IPS-15b (cell line): Measurements from ENCODE around the gene MRPL40.

Source experiments
- H3K27me3 ChIP-seq: one replicate; pipeline ENCODE4 v1.6.1; 2013; ENCODE audit warnings: low read length; ENCODE audit not compliant: control insufficient read depth, insufficient read depth
- H3K36me3 ChIP-seq: one replicate; pipeline ENCODE4 v1.6.1; 2013; ENCODE audit warnings: low read length; ENCODE audit not compliant: control insufficient read depth, insufficient read depth
- H3K4me1 ChIP-seq: one replicate; pipeline ENCODE4 v1.6.1; 2013; ENCODE audit warnings: mild to moderate bottlenecking, low read length; ENCODE audit not compliant: control insufficient read depth, insufficient read depth
- H3K4me3 ChIP-seq: one replicate; pipeline ENCODE4 v1.5.1; 2013; ENCODE audit warnings: low read depth, low read length
- H3K9ac ChIP-seq: one replicate; pipeline ENCODE4 v1.6.1; 2013; ENCODE audit warnings: low read depth, mild to moderate bottlenecking, low read length
- H3K9me3 ChIP-seq: one replicate; pipeline ENCODE4 v1.6.1; 2013; ENCODE audit warnings: mild to moderate bottlenecking, low read length; ENCODE audit not compliant: control insufficient read depth, insufficient read depth

MRPL40 gene

GRCh38 chr22:19482297-19482696, 50.0 kb downstream of the MRPL40 start:
- Histone ChIP-seq H3K4me3 (no peak overlapping the region), H3K9ac (no peak overlapping the region), H3K36me3 (peaks cover 22% of the 10 kb centered on the region), H3K27me3 (no peaks in the 10 kb centered on the region), H3K4me1 (no peaks in the 10 kb centered on the region), H3K9me3 (no peaks in the 10 kb centered on the region)

- no peaks in the 10 kb centered on the region for H3K27me3 ChIP-seq
- H3K9ac ChIP-seq: no peak overlapping the region
- H3K9me3 ChIP-seq: no peaks in the 10 kb centered on the region
- H3K4me3 ChIP-seq: no peak overlapping the region
- peaks cover 22% of the 10 kb centered on the region for H3K36me3 ChIP-seq
- H3K4me1 ChIP-seq: no peaks in the 10 kb centered on the region
Observed at GRCh38 chr22:19483481-19484244, 51.3 kb downstream of the MRPL40 start.
